Measurements from ENCODE around the gene PRUNE2. TPM values are rescaled to one million over a fixed set of nuclear protein-coding genes. Genes with fewer than 3 reads are reported as not detected.

The PRUNE2 gene
- polyA plus RNA-seq, 1 of the 3 experiments (the other 2 are of a cell fraction): 13.0 TPM

DNA sequence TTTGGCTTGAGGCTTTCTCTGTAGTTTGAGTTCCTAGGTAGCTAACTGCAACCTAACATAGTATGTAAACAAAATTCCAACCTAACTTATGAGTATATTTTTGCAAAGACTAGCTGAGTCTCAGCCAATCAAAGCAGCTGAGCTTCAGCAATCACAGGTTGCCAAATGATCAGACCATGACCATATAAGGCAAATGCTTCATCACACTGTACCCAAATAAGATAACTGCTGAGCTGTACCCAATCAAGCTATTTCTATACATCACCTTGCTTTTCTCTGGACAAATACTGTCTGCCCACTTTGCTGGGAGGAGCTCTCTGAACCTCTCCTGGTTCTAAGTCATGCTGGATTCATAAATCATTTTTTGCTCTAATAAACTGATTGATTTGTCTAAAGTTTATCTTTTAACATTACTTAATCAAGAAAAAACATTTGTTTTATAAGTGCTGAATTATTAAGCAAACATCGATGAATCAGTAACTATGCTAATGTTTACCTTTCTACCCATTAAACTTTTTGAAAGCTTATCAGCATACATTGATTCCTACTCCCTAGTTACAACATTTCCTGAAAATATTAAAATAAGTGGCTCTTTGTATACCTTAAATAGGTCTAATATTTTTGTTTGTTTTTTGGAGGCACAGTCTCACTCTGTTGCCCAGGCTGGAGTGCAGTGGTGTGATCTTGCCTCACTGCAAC lies 271.4 kb downstream of the PRUNE2 start:
- ChIA-PET CTCF (interaction anchor here (0.6 to 0.7 kb wide), 2 partner anchors 14 to 51 kb away, joined by 3 read pairs; no protein-coding TSS in a partner anchor), POLR2A (no interaction called here)
- H3K9me2 ChIP-seq: no peaks in the 10 kb centered on the region
- H3K27me3 ChIP-seq (ENCODE audit: insufficient read depth): no peaks in the 10 kb centered on the region
- no peaks in the 10 kb centered on the region for H4K20me1 ChIP-seq (ENCODE audit: insufficient read depth)
- no peak overlapping the region for H3K4me3 ChIP-seq (ENCODE audit: low read depth in 2 of 2, low read length in 1 of 2)
- WGBS (ENCODE audit: low lambda C conversion rate): 28% methylated on average over 1 of the region's 1 CpG
- no peaks in the 10 kb centered on the region for H3K4me1 ChIP-seq (ENCODE audit: control insufficient read depth in 1 of 2, insufficient read depth in 2 of 2, low read depth in 1 of 2, low read length in 1 of 2)
- TF ChIP-seq TAF1 (IDR thresholded peaks at IDR 0.05; ENCODE audit: borderline replicate concordance, low read depth, low read length) (no peak), FOXM1 (IDR thresholded peaks at IDR 0.05; ENCODE audit: low read depth) (no peak), RAD21 (IDR thresholded peaks at IDR 0.05; ENCODE audit: low read length) (no peak), RFX5 (IDR thresholded peaks at IDR 0.05; ENCODE audit: low read length) (peak; percentile 74)
- H3K9me3 ChIP-seq: no peaks in the 10 kb centered on the region
- H3K79me2 ChIP-seq (ENCODE audit: insufficient read depth): no peaks in the 10 kb centered on the region
- no peak overlapping the region for H3K4me2 ChIP-seq
- no peaks in the 10 kb centered on the region for H3F3A ChIP-seq (replicated peaks; ENCODE audit: insufficient read depth)
- no peak overlapping the region for H2AFZ ChIP-seq (ENCODE audit: low read depth)
- H3K27ac ChIP-seq (ENCODE audit: low read depth in 2 of 2, low read length in 1 of 2): no peak overlapping the region
- H3K36me3 ChIP-seq (replicated peaks in 1 of 2; ENCODE audit: control insufficient read depth in 1 of 2, insufficient read depth in 2 of 2, low read length in 1 of 2): peaks cover 0 to 6% of the 10 kb centered on the region in 2 experiments
- no peak overlapping the region for H3K9ac ChIP-seq
- DNase-seq: no peak

DNA sequence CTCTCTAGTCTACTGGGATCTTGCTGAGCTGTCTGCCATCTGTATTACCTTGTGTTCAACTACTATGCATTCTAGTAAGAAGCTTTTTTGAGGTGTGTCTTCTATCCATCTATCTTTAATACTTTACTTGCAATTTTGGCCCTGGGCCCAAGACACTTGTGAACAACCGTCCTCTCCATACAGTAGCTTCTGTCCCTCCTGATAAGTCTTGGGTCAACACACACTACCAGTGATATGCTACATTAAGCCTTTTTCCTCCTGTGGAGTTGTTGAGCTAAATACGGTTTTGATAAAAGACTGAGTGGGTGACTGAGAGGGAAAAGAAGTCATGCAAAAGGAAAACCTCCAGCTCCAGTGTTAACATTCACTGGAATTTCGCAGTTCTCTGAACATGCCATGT lies 275.0 kb downstream of the PRUNE2 start:
- H2AFZ ChIP-seq (ENCODE audit: low read depth): no peak overlapping the region
- no peaks in the 10 kb centered on the region for H3K9me2 ChIP-seq
- H3K36me3 ChIP-seq (replicated peaks in 1 of 2; ENCODE audit: control insufficient read depth in 1 of 2, insufficient read depth in 2 of 2, low read length in 1 of 2): peaks cover 0 to 6% of the 10 kb centered on the region in 2 experiments
- H3K79me2 ChIP-seq (ENCODE audit: insufficient read depth): no peaks in the 10 kb centered on the region
- POLR2A ChIA-PET: no interaction called here
- no peak for DNase-seq
- no peaks in the 10 kb centered on the region for H4K20me1 ChIP-seq (ENCODE audit: insufficient read depth)
- H3F3A ChIP-seq (replicated peaks; ENCODE audit: insufficient read depth): no peaks in the 10 kb centered on the region
- H3K4me1 ChIP-seq (ENCODE audit: control insufficient read depth in 1 of 2, insufficient read depth in 2 of 2, low read depth in 1 of 2, low read length in 1 of 2): no peaks in the 10 kb centered on the region
- TF ChIP-seq RAD21 (IDR thresholded peaks at IDR 0.05; ENCODE audit: low read length) (no peak), YY1 (IDR thresholded peaks at IDR 0.05; ENCODE audit: low read depth) (no peak), NFIC (IDR thresholded peaks at IDR 0.05; ENCODE audit: borderline replicate concordance) (no peak), EP300 (IDR thresholded peaks at IDR 0.05; ENCODE audit: borderline replicate concordance in 1 of 2, low read depth in 1 of 2, low read length in 1 of 2) (no peak), RFX5 (IDR thresholded peaks at IDR 0.05; ENCODE audit: low read length) (no peak), FOSL2 (IDR thresholded peaks at IDR 0.05; ENCODE audit: borderline replicate concordance, low read depth) (no peak), ELF1 (IDR thresholded peaks at IDR 0.05) (no peak), PBX3 (IDR thresholded peaks at IDR 0.05) (no peak), RXRA (IDR thresholded peaks at IDR 0.05; ENCODE audit: borderline replicate concordance, low read depth) (no peak), TEAD4 (IDR thresholded peaks at IDR 0.05; ENCODE audit: borderline replicate concordance, insufficient read depth) (no peak), RCOR1 (IDR thresholded peaks at IDR 0.05; ENCODE audit: low read length) (no peak)
- TF ChIP-seq, protein P1, sequence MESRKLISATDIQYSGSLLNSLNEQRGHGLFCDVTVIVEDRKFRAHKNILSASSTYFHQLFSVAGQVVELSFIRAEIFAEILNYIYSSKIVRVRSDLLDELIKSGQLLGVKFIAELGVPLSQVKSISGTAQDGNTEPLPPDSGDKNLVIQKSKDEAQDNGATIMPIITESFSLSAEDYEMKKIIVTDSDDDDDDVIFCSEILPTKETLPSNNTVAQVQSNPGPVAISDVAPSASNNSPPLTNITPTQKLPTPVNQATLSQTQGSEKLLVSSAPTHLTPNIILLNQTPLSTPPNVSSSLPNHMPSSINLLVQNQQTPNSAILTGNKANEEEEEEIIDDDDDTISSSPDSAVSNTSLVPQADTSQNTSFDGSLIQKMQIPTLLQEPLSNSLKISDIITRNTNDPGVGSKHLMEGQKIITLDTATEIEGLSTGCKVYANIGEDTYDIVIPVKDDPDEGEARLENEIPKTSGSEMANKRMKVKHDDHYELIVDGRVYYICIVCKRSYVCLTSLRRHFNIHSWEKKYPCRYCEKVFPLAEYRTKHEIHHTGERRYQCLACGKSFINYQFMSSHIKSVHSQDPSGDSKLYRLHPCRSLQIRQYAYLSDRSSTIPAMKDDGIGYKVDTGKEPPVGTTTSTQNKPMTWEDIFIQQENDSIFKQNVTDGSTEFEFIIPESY (IDR thresholded peaks at IDR 0.05; ENCODE audit: borderline replicate concordance, low read depth): no peak
- no peaks in the 10 kb centered on the region for H3K27me3 ChIP-seq (ENCODE audit: insufficient read depth)
- WGBS (ENCODE audit: low lambda C conversion rate): 17% methylated on average over 3 of the region's 3 CpGs
- H3K9me3 ChIP-seq: no peaks in the 10 kb centered on the region
- CTCF ChIA-PET: interaction anchor here (0.6 kb wide), 1 partner anchor 183 kb away, joined by 3 read pairs; no protein-coding TSS in a partner anchor
- no peak overlapping the region for H3K4me3 ChIP-seq (ENCODE audit: low read depth in 2 of 2, low read length in 1 of 2)
- no peak overlapping the region for H3K9ac ChIP-seq
- H3K4me2 ChIP-seq: no peak overlapping the region
- H3K27ac ChIP-seq (ENCODE audit: low read depth in 2 of 2, low read length in 1 of 2): no peak overlapping the region
